T-helper 22 cell (primary cell): ENCODE results near the gene MSI2.

ENCODE experiments used
- DNase-seq: peaks from one replicate; pipeline ENCODE4 v3.0.0-alpha.2; 2020; ENCODE audit warnings: low read depth

MSI2 gene

DNA sequence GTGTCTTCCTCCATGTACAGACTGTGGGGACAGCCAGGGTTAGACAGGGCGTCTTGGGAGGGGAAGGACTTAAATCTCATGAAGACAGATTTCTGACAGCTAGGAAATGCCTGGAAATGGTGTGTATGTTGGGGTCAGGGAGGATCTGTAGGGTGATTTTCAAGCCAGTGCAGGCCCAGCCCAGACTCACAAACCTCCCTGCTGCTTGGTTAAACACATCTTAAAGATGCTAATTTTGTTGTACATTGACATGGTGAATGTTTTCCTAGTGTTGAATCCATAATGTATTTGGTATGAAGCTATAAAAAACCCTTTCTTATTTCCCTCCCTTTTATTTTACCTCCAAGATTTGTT, 250.4 kb downstream of the MSI2 start:
- DNase-seq = no peak

DNA sequence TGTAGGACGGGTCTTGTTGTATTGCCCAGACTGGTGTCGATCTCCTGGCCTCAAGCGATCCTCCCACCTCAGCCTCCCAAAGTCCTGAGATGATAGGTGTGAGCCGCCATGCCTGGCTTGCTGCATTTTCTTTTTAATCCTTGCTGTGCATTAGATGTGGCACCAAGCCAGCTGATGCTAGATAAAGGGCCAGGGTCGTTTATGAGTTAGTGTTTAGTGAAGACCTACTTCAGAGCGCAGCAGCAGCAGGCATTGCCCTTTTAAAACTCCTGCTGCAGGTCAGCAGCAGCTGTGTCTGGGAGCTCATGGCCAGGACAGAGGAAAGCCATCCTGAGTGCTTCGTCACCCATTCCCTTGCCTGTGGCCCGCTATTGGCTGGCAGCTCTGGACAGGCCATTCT, 251.5 kb downstream of the MSI2 start:
- DNase-seq = no peak

- DNase-seq = no peak
Observed at GRCh38 chr17:57508671-57509070, 252.3 kb downstream of the MSI2 start.

DNA sequence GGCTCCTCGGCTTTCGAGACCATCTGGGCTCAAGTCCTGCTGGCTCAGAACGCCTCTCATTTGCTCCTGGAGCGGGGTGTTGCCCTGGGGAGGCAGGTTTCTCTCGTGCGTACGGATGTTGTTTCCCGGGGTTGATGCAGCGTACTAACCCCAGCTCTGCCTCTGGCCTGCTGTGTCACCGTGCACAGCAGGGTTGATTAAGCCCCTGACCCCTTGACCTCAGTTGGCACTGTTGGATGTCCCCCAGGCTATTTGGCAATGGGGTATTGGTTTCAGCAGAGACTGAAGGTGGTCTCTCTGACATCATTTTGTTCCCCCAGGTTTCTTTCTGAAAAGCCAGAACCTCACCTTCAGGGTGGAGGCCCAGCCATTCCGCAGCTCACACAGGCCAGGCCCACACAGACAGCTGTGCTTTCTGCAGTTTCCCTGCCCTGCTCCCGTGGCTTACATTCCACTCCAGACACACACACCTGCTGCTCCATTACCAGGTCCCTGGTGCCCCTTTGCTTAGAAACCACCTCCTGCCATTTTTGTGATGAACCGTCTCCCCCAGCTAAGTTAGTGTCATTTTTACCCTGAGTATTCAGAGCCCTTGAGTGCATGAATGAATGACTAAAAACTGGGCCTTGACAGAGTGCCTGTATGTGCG, 255.3 kb downstream of the MSI2 start:
- DNase-seq = no peak

- DNase-seq = no peak
Observed at GRCh38 chr17:57512258-57512657, 255.9 kb downstream of the MSI2 start.

GRCh38 chr17:57512691-57513090, 256.4 kb downstream of the MSI2 start:
- DNase-seq = no peak

DNA sequence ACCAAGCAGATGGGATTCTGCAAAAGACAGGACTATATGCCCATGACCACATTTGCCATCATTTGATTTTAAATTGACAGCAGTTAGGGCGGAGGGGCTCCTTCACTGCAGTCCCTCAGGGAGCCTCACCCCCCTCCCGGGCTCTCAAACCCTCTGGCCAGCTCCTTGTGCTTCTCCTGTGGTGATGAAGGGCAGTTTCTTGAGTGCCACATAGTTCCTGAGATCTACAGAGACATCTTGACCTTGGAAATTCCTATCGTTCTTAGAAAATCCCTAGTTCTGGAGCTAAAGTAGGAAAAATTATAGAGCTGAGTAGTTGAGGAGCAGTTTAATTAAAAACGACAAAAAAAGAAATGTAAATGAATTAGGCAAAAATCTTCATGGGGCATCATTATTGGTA, 257.2 kb downstream of the MSI2 start:
- no peak for DNase-seq

GRCh38 chr17:57514614-57515013, 258.3 kb downstream of the MSI2 start:
- no peak for DNase-seq

- no peak for DNase-seq
Observed at GRCh38 chr17:57515662-57516211, 259.4 kb downstream of the MSI2 start.

DNA sequence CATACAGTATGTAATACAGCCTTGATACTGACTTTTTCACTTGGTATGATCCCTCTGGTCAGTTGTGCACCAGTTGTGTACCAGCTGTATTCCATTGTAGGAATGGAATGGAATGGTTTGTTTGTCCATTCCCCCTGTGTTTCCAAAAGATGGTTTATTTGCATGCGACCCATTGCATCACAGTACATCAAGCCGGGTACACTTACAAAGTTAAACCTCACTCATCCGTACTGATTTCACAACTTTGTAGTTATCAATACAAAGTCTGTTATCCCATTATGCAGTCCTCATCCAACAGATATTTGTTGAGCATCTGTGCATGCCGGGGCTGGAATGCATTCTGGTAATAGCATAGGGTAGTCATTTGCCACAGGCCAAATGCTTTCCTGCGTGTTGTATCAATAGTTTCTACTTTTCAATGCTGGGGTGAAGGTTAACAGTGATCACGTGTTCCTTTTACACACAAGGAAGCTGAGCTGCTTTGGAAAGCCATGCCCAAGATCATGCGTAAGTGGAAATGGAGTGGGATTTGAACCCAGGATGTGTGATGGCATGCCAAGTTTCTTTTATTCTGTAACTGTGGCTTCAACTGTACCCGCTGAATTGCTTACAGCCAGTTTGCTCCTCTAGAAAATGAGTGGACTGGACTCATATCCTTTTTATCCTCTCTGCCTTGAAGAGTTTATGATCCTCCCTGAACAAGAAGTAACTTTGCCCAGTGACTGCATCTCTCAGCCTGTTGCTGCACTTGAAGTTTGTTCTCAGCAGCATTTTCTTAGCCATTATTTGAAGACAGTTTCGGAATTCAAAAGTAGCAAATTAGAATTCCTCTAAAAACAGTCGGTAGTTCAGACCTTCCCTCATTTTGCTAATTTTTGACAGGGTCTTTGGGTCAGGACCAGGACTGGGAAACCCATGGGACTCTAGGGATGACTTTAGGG, 260.2 kb downstream of the MSI2 start:
- DNase-seq = no peak

GRCh38 chr17:57517273-57517631, 260.9 kb downstream of the MSI2 start:
- DNase-seq = no peak

DNA sequence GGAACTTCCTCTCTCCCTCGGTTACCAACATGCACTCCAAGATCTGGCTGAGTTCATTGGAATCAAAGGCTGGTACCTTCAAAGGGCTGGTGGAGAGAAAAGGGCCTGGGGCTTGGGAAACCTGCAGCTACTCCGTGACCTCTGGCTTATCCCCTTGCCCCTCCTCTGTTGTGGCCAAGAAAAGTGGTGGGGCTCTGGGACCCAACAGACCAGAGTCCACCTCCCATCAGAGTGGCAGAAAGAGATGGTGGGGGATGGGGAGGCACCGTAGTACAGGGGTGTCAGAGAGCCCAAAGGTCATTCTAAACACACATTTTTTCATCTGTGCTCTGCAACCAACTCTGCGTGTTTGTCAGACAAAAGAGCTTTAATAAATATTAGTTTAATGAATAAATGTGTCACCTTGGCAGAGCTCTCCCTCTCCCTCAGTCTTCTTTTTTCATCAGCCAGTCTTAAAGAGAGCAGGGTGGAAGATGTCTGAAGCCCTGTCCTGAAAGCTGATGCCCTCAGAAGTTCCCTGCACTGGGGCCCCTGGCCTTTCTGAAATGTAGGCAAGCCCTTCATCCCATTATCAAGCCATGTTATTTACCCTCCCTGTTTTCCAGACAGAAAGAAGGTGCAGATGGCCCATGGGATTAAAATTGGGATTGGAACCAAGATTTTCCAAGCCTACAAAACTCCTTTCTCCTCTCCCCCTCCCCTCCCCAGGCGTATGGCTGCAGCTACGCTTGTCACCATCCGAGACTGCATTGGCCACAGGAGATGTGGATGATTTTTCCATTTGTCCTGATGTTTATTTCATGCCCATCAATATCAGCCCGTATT, 261.5 kb downstream of the MSI2 start:
- DNase-seq = no peak

DNA sequence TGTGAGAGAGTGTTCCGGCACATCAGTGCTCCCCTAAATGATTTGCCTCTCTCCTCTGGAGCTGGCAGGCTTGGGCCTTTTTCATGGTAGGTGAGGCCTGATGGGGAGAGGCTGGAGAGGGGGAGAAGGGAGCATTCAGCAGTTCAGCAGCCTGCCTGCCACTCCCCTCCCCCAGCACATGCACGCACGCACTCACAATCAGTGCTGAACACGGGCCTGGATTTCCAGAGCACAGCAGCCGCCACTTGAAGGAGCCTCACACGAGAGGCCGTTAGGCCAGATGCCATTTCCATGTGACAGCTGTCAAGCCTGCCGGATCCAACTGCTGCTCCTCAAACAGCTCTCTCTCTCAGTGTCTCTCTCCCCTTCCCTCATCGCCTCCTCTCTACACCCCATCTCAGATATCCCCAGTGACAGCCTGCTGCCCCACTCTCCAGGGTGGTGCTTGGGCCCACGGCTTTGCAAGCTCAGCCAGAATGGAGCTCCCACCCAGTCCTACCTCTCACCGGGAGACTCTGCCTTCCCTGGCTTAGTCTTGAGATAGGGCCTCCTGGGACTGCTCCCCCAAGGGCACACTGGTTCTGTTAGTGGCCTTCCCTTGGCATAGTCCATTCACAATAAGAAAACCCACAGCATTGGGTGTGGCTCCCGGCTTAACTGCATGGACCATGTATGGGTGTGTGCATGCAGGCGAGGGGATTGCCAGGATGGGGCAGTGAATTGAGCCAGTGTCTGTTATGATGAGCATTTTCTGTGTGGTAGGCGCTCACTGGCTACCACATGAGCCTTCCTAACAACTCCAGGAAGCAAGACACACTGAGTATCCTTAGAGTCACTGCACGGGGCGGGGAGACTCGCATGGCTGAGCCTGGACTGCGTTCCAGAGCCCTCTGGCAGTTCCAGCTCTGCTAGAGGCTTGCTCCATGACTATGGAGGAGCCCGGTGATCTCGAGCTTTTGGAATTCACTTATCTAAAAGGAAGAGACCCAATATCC, 262.6 kb downstream of the MSI2 start:
- no peak for DNase-seq

- DNase-seq = no peak
Observed at GRCh38 chr17:57519800-57520199, 263.5 kb downstream of the MSI2 start.

- no peak for DNase-seq
Observed at GRCh38 chr17:57521606-57522005, 265.3 kb downstream of the MSI2 start.

DNA sequence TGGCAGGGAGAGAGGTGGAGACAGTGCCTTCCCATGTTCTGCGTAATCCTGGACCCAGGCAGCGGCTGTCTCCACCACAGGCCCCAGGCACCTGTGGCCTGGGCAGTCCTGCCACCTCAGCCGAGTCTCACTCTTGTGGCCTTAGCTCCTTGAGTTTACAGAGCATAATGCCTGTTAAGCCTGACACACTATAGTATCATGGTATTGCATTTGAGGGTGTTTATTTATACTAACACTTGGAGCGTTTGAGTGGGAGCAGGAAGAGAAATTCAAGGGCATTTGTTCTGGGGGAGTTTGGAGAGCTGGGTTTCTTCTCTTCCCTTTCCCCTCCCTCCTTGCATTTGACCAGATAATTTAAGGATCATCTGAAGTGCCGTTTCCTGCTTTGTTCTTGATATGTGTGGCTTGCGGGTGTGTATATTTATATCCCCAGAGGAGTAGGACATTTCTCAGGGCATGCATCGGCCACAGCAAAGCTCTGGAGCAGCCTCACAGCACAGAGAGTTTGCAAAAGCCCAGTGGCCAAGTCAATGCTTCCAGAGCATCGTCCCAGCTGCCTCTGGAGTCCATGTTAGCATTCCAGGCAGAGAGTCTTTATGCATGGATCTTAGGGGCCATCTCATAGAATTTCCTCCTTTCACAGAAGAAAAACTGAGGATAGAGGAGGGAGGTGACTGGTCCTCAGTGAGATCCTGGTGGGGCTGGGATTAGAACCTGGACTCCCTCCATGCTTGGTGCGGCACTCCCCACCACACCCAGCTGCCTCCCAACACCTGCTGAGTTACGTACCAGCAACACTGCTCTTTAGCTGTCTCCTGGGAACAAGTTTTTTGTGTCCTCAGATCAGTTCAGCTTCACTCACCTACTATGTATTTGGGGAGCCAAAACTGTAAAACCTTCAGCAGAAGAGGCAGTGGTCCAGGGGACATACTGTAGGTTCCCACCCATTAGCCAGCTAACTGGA, 266.0 kb downstream of the MSI2 start:
- no peak for DNase-seq

DNA sequence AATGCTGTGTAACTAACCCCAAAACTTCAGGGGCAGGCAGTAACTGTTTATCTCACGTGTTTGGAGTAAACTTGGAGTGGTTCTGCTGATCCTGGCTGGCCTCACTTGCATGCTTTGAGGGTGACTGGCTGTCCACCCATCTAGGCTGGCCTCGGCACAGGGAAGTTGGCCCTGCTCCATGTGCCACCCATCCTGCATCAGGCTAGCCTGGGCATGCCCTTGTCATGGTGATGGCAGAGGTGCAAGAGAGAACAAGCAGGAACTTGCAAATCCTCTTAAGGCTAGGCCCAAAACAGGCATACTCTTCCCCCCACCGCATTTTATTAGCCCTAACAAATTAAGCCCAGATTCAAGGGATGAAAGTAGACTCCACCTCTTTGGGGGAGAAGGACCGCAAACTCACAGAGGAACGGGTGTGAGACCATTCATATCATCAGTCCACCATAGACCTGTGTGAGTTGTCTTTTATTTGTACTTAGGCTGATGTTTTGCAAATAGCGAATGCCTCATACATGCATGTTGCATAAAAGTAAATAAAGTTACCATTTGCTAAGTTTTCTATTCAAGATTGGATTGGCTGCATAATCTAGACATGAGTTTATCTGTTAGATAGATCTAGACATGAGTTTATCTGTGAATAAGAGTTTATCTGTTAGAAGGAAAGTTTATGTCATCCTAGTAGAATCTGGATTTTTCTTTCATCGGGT, 267.8 kb downstream of the MSI2 start:
- no peak for DNase-seq

GRCh38 chr17:57524839-57525568, 268.7 kb downstream of the MSI2 start:
- no peak for DNase-seq
